Skeletal muscle satellite cell (primary cell): Measurements from ENCODE around the gene AMBN.

Experiments
- H3K27me3 ChIP-seq: 2 replicates; pipeline ENCODE4 v1.7.0; 2013; ENCODE audit warnings: low read length; ENCODE audit not compliant: control insufficient read depth, insufficient read depth
- H3K36me3 ChIP-seq: 2 replicates; pipeline ENCODE4 v1.7.0; 2013; ENCODE audit warnings: mild to moderate bottlenecking, control low read depth, low read length; ENCODE audit not compliant: insufficient read depth
- H3K4me1 ChIP-seq: 2 replicates; pipeline ENCODE4 v1.7.0; 2013; ENCODE audit warnings: low read length; ENCODE audit not compliant: control insufficient read depth, insufficient read depth
- H3K4me2 ChIP-seq: 2 replicates; pipeline ENCODE4 v1.7.0; 2013; ENCODE audit warnings: mild to moderate bottlenecking, low read length
- H3K4me3 ChIP-seq: 2 replicates; pipeline ENCODE4 v1.7.0; 2013; ENCODE audit warnings: low read length
- H3K9ac ChIP-seq: 2 replicates; pipeline ENCODE4 v1.7.0; 2013; ENCODE audit warnings: mild to moderate bottlenecking, low read depth, low read length, moderate library complexity
- H3K9me3 ChIP-seq: replicated peaks from 2 replicates; pipeline ENCODE4 v1.7.0; 2013; ENCODE audit warnings: mild to moderate bottlenecking, control low read depth, low read length

The AMBN gene

GRCh38 chr4:70583952-70584834, 7.9 kb upstream of the AMBN start:
- Histone ChIP-seq H3K4me2 (no peak overlapping the region), H3K27me3 (peaks cover 4% of the 10 kb centered on the region), H3K4me3 (no peak overlapping the region), H3K9me3 (no peaks in the 10 kb centered on the region), H3K9ac (no peak overlapping the region), H3K4me1 (no peaks in the 10 kb centered on the region), H3K36me3 (no peaks in the 10 kb centered on the region)

GRCh38 chr4:70586841-70587240, 5.2 kb upstream of the AMBN start:
- Histone ChIP-seq H3K4me1 (no peaks in the 10 kb centered on the region), H3K4me3 (no peak overlapping the region), H3K9me3 (no peaks in the 10 kb centered on the region), H3K27me3 (peaks cover 4% of the 10 kb centered on the region), H3K9ac (no peak overlapping the region), H3K4me2 (no peak overlapping the region), H3K36me3 (no peaks in the 10 kb centered on the region)

- no peaks in the 10 kb centered on the region for H3K4me1 ChIP-seq
These were observed 2.3 kb upstream of the AMBN start for GRCh38 chr4:70589785-70590184.

GRCh38 chr4:70594196-70594595, 2.1 kb downstream of the AMBN start:
- Histone ChIP-seq H3K4me2 (no peak overlapping the region), H3K4me3 (no peak overlapping the region), H3K9me3 (no peaks in the 10 kb centered on the region), H3K9ac (no peak overlapping the region), H3K27me3 (peaks cover 9% of the 10 kb centered on the region), H3K36me3 (no peaks in the 10 kb centered on the region), H3K4me1 (no peaks in the 10 kb centered on the region)

More at GRCh38 chr4:70589785-70590184, 2.3 kb upstream of the AMBN start:
- no peak overlapping the region for H3K4me3 ChIP-seq
- no peak overlapping the region for H3K9ac ChIP-seq
- no peaks in the 10 kb centered on the region for H3K36me3 ChIP-seq
- H3K4me2 ChIP-seq, result no peak overlapping the region
- peaks cover 4% of the 10 kb centered on the region for H3K27me3 ChIP-seq
- no peaks in the 10 kb centered on the region for H3K9me3 ChIP-seq

DNA sequence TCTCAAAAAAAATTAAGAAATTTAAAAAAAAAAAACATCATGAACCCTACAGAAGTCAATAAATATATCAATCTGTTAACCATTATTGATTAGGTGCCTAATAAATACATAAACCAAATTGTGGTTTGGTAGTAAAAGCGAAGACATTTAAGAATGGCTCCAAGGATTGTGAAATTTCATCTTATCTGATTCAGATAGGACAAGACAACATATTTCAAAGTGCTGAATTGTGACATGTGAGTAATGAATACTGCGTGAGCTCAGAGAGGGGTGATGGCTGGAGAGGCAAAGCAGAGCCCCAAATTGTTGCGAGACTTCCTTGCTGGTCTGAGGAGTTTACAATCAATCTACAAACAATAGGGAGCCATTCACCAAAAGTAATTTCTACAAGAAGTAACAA, 8.2 kb downstream of the AMBN start:
- Histone ChIP-seq H3K36me3 (no peaks in the 10 kb centered on the region), H3K9ac (no peak overlapping the region), H3K4me1 (no peaks in the 10 kb centered on the region), H3K4me3 (no peak overlapping the region), H3K9me3 (no peaks in the 10 kb centered on the region), H3K27me3 (peaks cover 9% of the 10 kb centered on the region), H3K4me2 (no peak overlapping the region)

DNA sequence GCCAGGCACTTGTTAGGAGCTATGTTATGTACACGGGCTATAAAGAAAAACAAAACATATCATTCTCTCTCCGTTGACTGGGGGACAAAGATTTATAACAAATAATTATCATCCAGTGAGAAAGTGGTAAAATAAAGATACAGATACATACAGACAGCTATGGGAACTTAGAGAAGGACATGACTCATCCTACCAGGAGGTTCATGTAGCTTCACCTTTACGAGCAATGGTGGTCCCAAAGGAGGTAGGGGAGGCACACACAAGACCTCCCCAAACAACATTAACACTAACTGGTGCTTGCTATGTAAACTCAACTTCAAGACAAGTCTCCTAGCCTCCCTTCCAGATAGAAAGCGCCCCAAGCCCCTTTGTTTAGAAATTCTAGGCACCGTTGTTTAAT, 8.9 kb downstream of the AMBN start:
- Histone ChIP-seq H3K4me2 (no peak overlapping the region), H3K4me3 (no peak overlapping the region), H3K36me3 (no peaks in the 10 kb centered on the region), H3K27me3 (peaks cover 9% of the 10 kb centered on the region), H3K9ac (no peak overlapping the region), H3K9me3 (no peaks in the 10 kb centered on the region), H3K4me1 (no peaks in the 10 kb centered on the region)

GRCh38 chr4:70601422-70602039, 9.5 kb downstream of the AMBN start:
- Histone ChIP-seq H3K9me3 (no peaks in the 10 kb centered on the region), H3K27me3 (peaks cover 9% of the 10 kb centered on the region), H3K9ac (no peak overlapping the region), H3K36me3 (no peaks in the 10 kb centered on the region), H3K4me1 (no peaks in the 10 kb centered on the region), H3K4me2 (no peak overlapping the region), H3K4me3 (no peak overlapping the region)

DNA sequence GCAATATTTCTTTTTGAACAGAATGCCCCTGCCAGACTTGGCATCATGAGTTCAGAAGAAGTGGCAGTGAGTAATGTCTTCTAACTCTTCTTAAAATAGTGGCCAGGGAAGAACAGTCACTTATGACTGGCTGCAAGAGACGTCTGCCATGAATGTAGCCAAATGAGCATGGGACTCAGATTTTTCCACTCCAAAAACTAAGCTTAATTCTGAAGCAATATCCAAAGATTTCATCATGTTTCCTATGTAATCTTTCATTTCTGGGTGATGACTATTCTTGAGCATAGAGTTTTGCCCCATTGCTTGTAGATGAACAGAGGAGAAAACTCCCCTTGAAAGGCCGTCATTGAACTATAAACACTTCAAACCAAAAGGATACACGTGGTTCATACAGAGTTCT, 11.8 kb downstream of the AMBN start:
- Histone ChIP-seq H3K4me2 (no peak overlapping the region), H3K27me3 (peaks cover 9% of the 10 kb centered on the region), H3K4me3 (no peak overlapping the region), H3K9ac (no peak overlapping the region), H3K9me3 (no peaks in the 10 kb centered on the region), H3K36me3 (no peaks in the 10 kb centered on the region), H3K4me1 (no peaks in the 10 kb centered on the region)

- Histone ChIP-seq H3K4me3 (no peak overlapping the region), H3K36me3 (no peaks in the 10 kb centered on the region), H3K27me3 (peaks cover 9% of the 10 kb centered on the region), H3K9ac (no peak overlapping the region), H3K4me2 (no peak overlapping the region), H3K4me1 (no peaks in the 10 kb centered on the region), H3K9me3 (no peaks in the 10 kb centered on the region)
These were observed 14.4 kb downstream of the AMBN start for GRCh38 chr4:70606459-70606858.

GRCh38 chr4:70607334-70607853, 15.3 kb downstream of the AMBN start:
- Histone ChIP-seq H3K4me3 (no peak overlapping the region), H3K9me3 (no peaks in the 10 kb centered on the region), H3K4me1 (no peaks in the 10 kb centered on the region), H3K27me3 (peaks cover 9% of the 10 kb centered on the region), H3K36me3 (no peaks in the 10 kb centered on the region), H3K9ac (no peak overlapping the region), H3K4me2 (no peak overlapping the region)

GRCh38 chr4:70608324-70608723, 16.3 kb downstream of the AMBN start:
- Histone ChIP-seq H3K4me2 (no peak overlapping the region), H3K4me3 (no peak overlapping the region), H3K36me3 (no peaks in the 10 kb centered on the region), H3K9ac (no peak overlapping the region), H3K9me3 (no peaks in the 10 kb centered on the region), H3K4me1 (no peaks in the 10 kb centered on the region), H3K27me3 (peaks cover 14% of the 10 kb centered on the region)
